RWPE2 (cell line): ENCODE measurements around the gene STX8.
"Not testable (repeated sequence)": the region's sequence is repeated elsewhere in the genome, so short reads cannot be mapped to it uniquely, and the experiment has no call there.

Experiments
- ATAC-seq: fragments of 200-7000 bp; cut with Tn5 transposase; 3 replicates; pipeline ENCODE4 v1.9.1; 2021; ENCODE audit warnings: low read depth
- DNase-seq: peaks from one replicate; pipeline ENCODE4 v3.0.0-alpha.2; 2020; ENCODE audit warnings: low spot score
- H3K27ac ChIP-seq: fragments of 450-650 bp; 2 replicates; pipeline ENCODE4 v1.5.1; 2017; ENCODE audit warnings: mild to moderate bottlenecking; ENCODE audit not compliant: poor library complexity, severe bottlenecking
- H3K27me3 ChIP-seq: fragments of 250-450 bp; sonication (Bioruptor Pico); 2 replicates; pipeline ENCODE4 v1.5.1; 2021; ENCODE audit warnings: mild to moderate bottlenecking, moderate library complexity; ENCODE audit not compliant: insufficient read depth, poor library complexity, severe bottlenecking
- H3K36me3 ChIP-seq: fragments of 250-450 bp; sonication (Bioruptor Pico); 2 replicates; pipeline ENCODE4 v1.5.1; 2020; ENCODE audit warnings: low read depth, mild to moderate bottlenecking, moderate library complexity
- H3K4me1 ChIP-seq: fragments of 250-450 bp; sonication (Bioruptor Pico); 2 replicates; pipeline ENCODE4 v1.5.1; 2021; ENCODE audit warnings: mild to moderate bottlenecking, moderate library complexity; ENCODE audit not compliant: insufficient read depth, poor library complexity, severe bottlenecking
- H3K4me3 ChIP-seq: fragments of 250-450 bp; sonication (Bioruptor Pico); 2 replicates; pipeline ENCODE4 v1.5.1; 2021; ENCODE audit warnings: mild to moderate bottlenecking, moderate library complexity; ENCODE audit not compliant: severe bottlenecking
- H3K9me3 ChIP-seq: fragments of 250-450 bp; sonication (Bioruptor Pico); 2 replicates; pipeline ENCODE4 v1.5.1; 2021; ENCODE audit warnings: mild to moderate bottlenecking, moderate library complexity; ENCODE audit not compliant: severe bottlenecking
- TF ChIP-seq, protein P1 (sequence below): fragments of 450-650 bp; IDR thresholded peaks from one replicate; pipeline ENCODE4 v1.5.1; 2017; ENCODE audit warnings: mild to moderate bottlenecking, moderate library complexity; ENCODE audit not compliant: poor library complexity, severe bottlenecking

The STX8 gene

DNA sequence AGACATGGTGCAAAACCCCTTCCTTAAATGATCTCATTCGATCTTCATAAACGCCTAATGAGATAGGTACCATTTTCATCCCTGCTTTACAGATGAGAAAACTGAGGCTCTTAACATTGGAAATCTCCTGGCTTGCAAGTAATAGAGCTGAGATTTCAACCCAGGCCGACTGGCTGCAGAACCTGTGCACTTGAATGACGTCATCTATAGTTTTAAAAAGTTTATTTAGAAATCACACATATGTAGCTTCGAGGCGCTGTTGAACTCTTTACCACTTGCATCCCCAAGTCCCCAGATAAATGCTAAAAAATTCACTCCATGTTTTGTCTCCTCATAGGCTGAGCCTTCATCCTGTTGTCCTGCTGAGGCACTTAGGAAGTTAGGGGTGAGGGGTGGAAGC is 30.8 kb upstream of the STX8 start:
- TF ChIP-seq, protein P1, sequence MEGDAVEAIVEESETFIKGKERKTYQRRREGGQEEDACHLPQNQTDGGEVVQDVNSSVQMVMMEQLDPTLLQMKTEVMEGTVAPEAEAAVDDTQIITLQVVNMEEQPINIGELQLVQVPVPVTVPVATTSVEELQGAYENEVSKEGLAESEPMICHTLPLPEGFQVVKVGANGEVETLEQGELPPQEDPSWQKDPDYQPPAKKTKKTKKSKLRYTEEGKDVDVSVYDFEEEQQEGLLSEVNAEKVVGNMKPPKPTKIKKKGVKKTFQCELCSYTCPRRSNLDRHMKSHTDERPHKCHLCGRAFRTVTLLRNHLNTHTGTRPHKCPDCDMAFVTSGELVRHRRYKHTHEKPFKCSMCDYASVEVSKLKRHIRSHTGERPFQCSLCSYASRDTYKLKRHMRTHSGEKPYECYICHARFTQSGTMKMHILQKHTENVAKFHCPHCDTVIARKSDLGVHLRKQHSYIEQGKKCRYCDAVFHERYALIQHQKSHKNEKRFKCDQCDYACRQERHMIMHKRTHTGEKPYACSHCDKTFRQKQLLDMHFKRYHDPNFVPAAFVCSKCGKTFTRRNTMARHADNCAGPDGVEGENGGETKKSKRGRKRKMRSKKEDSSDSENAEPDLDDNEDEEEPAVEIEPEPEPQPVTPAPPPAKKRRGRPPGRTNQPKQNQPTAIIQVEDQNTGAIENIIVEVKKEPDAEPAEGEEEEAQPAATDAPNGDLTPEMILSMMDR: no peak
- Histone ChIP-seq H3K27ac (no peak overlapping the region), H3K36me3 (no peaks in the 10 kb centered on the region), H3K27me3 (no peaks in the 10 kb centered on the region), H3K9me3 (no peaks in the 10 kb centered on the region), H3K4me3 (no peak overlapping the region), H3K4me1 (no peaks in the 10 kb centered on the region)
- ATAC-seq (no peak), DNase-seq (no peak)

DNA sequence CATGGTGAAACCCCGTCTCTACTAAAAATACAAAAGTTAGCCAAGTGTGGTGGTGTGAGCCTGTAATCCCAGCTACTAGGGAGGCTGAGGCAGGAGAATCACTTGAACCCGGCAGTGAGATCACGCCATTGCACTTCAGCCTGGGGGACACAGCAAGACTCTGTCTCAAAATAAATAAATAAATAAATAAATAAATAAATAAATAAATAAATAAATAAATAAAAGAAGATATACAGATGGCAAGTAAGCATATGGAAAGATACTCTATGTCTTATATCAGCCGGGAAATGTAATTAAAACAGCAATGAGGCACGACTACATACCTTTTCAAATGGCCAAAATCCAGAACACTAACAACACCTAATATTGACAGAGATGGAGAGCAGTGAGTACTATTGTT is 29.0 kb upstream of the STX8 start:
- not testable (repeated sequence) for DNase-seq, H3K36me3 ChIP-seq, H3K4me3 ChIP-seq, H3K27me3 ChIP-seq, H3K27ac ChIP-seq, H3K4me1 ChIP-seq, ATAC-seq, H3K9me3 ChIP-seq

DNA sequence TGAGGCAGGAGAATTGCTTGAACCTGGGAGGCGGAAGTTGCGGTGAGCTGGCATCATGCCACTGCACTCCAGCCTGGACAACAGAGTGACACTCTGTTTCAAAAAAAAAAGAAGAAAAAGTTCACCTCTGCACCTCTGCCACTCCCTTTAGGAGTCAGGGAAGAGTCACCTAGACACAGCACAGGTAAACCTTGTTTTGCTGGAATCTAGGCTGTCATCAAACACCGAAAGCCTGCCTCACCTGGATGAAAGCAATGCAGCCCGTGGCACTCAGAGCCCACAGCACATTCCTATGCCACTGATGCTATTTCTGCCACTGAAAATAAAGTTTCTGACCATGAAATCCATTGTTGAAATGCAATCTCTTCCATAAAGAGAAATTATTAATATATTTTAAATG is 23.0 kb upstream of the STX8 start:
- H3K4me1 ChIP-seq: no peaks in the 10 kb centered on the region
- H3K9me3 ChIP-seq: no peaks in the 10 kb centered on the region
- DNase-seq: no peak
- no peak overlapping the region for H3K4me3 ChIP-seq
- no peak for ATAC-seq
- H3K36me3 ChIP-seq: no peaks in the 10 kb centered on the region
- H3K27me3 ChIP-seq: no peaks in the 10 kb centered on the region
- TF ChIP-seq, protein P1: no peak
- H3K27ac ChIP-seq: no peak overlapping the region

DNA sequence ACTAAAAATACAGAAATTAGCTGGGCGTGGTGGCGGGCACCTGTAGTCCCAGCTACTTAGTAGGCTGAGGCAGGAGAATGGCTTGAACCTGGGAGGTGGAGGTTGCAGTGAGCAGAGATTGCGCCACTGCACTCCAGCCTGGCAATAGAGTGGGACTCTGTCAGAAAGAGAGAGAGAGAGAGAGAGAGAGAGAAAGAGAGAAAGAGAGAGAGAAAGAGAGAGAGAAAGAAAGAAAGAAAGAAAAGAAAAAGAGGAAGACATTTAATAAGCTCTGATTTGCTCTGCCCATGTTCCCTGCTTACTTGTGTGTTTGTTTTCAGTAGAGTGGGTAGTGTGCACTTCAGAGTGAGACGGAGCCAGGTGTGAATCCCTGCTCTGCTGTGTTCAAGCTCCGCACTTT is 22.0 kb upstream of the STX8 start:
- not testable (repeated sequence) for H3K9me3 ChIP-seq, H3K27me3 ChIP-seq, ATAC-seq, H3K27ac ChIP-seq, H3K4me3 ChIP-seq, H3K36me3 ChIP-seq, H3K4me1 ChIP-seq, DNase-seq

DNA sequence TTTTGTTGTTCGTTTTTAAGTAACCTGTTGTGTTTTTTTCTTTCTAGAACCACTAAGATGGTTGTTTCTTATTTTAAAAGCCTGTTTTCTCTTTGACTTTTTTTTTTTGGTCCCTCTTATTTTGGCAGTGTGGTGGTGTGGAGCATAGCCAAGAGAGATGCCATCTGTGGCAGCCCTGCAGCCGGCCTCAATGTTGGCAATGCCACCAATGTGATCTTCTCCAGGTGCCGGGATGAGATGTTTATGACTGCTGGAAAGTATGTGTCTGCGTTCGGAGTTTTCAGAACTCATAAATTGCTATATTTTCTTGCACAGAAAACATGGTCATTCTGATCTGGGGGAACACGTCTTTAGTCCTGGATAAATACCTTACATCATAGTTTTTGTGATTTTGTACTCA is 18.4 kb upstream of the STX8 start:
- TF ChIP-seq, protein P1: no peak
- Histone ChIP-seq H3K4me1 (no peaks in the 10 kb centered on the region), H3K27me3 (no peaks in the 10 kb centered on the region), H3K9me3 (no peaks in the 10 kb centered on the region), H3K36me3 (no peaks in the 10 kb centered on the region), H3K27ac (no peak overlapping the region), H3K4me3 (no peak overlapping the region)
- DNase-seq (no peak), ATAC-seq (no peak)

DNA sequence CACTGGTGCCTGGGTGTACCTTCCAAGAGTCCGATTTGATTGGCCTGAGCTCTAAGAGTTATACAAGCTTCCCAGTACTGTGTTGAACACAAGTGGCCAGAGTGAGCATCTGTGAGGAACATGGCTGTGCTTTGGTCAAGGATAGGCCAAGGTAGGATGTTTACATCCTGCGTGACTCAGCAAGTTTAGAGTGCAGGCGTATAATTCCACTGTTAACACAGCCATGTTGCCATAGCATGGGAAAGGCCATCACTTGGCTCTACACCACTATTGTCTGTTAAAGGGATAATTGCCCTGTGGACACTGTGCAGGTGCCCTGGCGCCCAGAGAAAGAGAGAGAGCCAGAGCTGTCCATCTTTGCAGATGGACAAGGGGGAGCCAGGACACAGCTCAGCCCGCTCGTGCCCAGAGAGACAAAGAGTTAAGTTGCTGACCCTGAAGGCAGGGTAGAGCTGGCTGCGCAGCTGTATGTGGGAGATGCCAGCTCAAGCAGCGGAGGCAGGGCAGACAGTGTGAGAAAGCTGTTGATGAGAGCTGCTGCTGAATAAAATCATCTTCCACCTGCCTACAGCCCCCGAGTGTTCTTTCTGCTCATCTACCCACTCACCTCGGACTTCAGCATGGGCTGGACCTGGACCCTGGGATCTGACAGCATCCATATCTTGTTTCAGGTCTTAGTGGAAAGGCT is 12.5 kb upstream of the STX8 start:
- Histone ChIP-seq H3K36me3 (no peaks in the 10 kb centered on the region), H3K4me3 (no peak overlapping the region), H3K27ac (no peak overlapping the region), H3K9me3 (no peaks in the 10 kb centered on the region), H3K27me3 (no peaks in the 10 kb centered on the region), H3K4me1 (no peaks in the 10 kb centered on the region)
- ATAC-seq (no peak), DNase-seq (no peak)
- TF ChIP-seq, protein P1: no peak
